GF-D8 (cell line): ENCODE measurements around the gene FRMPD2.
"Not testable (repeated sequence)": the region's sequence is repeated elsewhere in the genome, so short reads cannot be mapped to it uniquely, and the experiment has no call there.

Experiments used
- DNase-seq: peaks from one replicate; lab custom pipeline; 2025; lab: John Stamatoyannopoulos, UW

Gene FRMPD2

GRCh38 chr10:48251152-48251524 lies 23.4 kb downstream of the FRMPD2 start:
- DNase-seq: no peak

- no peak for DNase-seq
Measured at GRCh38 chr10:48249763-48250351, 24.6 kb downstream of the FRMPD2 start.

GRCh38 chr10:48249004-48249762 lies 25.3 kb downstream of the FRMPD2 start:
- DNase-seq: no peak

- DNase-seq: no peak
Measured at GRCh38 chr10:48248462-48248861, 26.0 kb downstream of the FRMPD2 start.

GRCh38 chr10:48247680-48248079 lies 26.8 kb downstream of the FRMPD2 start:
- no peak for DNase-seq

GRCh38 chr10:48246501-48246900 lies 28.0 kb downstream of the FRMPD2 start:
- DNase-seq: no peak

GRCh38 chr10:48245977-48246376 lies 28.5 kb downstream of the FRMPD2 start:
- no peak for DNase-seq

- not testable (repeated sequence) for DNase-seq
Measured at GRCh38 chr10:48243921-48244320, 30.6 kb downstream of the FRMPD2 start.

- no peak for DNase-seq
Measured at GRCh38 chr10:48243487-48243886, 31.0 kb downstream of the FRMPD2 start.

- no peak for DNase-seq
Measured at GRCh38 chr10:48242171-48242904, 32.2 kb downstream of the FRMPD2 start.

- no peak for DNase-seq
Measured at GRCh38 chr10:48241332-48241731, 33.2 kb downstream of the FRMPD2 start.

- no peak for DNase-seq
Measured at GRCh38 chr10:48240196-48240595, 34.3 kb downstream of the FRMPD2 start.

GRCh38 chr10:48239618-48240017 lies 34.9 kb downstream of the FRMPD2 start:
- DNase-seq: no peak

- DNase-seq: no peak
Measured at GRCh38 chr10:48238826-48239520, 35.5 kb downstream of the FRMPD2 start.

- no peak for DNase-seq
Measured at GRCh38 chr10:48237259-48238250, 36.9 kb downstream of the FRMPD2 start.

- DNase-seq: no peak
Measured at GRCh38 chr10:48236199-48236621, 38.3 kb downstream of the FRMPD2 start.

GRCh38 chr10:48235501-48235900 lies 39.0 kb downstream of the FRMPD2 start:
- no peak for DNase-seq

- no peak for DNase-seq
Measured at GRCh38 chr10:48234787-48235186, 39.7 kb downstream of the FRMPD2 start.

GRCh38 chr10:48234295-48234694 lies 40.2 kb downstream of the FRMPD2 start:
- no peak for DNase-seq

- no peak for DNase-seq
Measured at GRCh38 chr10:48233559-48234005, 40.9 kb downstream of the FRMPD2 start.
